Tibial nerve (tissue), 3 donors: Measurements from ENCODE around the gene FSD2.

ENCODE experiments used
- CTCF ChIP-seq, 5 experiments: fragments of 200-600 bp in 3 of 5; fragments of 450-650 bp in 2 of 5; sonication (generic) in 3 of 5; IDR thresholded peaks; one replicate each; pipeline ENCODE4 v1.5.1; 2016 to 2019; ENCODE audit warnings: antibody characterized with exemption in 5 of 5, mild to moderate bottlenecking in 3 of 5, moderate library complexity in 2 of 5
- POLR2A ChIP-seq, 2 donors: fragments of 450-650 bp; IDR thresholded peaks; one replicate each; pipeline ENCODE4 v1.6.1; 2017; ENCODE audit warnings: antibody characterized with exemption in 2 of 2, mild to moderate bottlenecking in 2 of 2, moderate library complexity in 2 of 2

- TF ChIP-seq CTCF (IDR thresholded peaks at IDR 0.05) (no peak), POLR2A (IDR thresholded peaks at IDR 0.05) (no peak)
Observed at GRCh38 chr15:82748315-82748714, 57.6 kb downstream of the FSD2 start.
